NCI-H1105 (cell line): ENCODE results near the gene UGT8.
A peak's percentile ranks its signal among the peaks of the same experiment; 100 is the strongest.
"Not testable (repeated sequence)": the region's sequence is repeated elsewhere in the genome, so short reads cannot be mapped to it uniquely, and the experiment has no call there.

Source experiments
- DNase-seq: peaks from one replicate; lab custom pipeline; 2025; lab: John Stamatoyannopoulos, UW

The UGT8 gene

DNA sequence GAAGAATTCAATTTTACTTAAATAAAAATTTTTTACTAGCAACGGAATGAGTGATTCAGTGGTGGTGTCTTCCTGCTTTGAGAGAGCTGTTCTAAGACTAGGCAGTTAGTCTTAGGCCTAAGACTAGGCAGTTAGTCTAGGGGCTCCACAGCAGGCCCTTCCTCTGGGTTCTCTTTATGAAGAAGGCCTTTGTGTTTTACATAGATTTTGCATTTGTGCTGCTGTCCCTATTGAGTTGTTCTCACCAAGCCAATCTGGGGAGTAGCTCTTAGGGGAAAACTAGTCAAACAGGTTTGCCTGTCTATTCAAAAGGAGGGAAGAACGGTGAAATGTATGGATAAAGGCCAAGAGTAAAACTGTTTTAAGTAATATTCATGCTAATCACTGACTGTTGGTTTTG, 7.6 kb downstream of the UGT8 start:
- DNase-seq: peak; percentile 68

- no peak for DNase-seq
Measured at GRCh38 chr4:114607056-114607455, 8.4 kb downstream of the UGT8 start.

- DNase-seq: no peak
Measured at GRCh38 chr4:114613560-114613959, 15.0 kb downstream of the UGT8 start.

GRCh38 chr4:114615435-114615834, 16.8 kb downstream of the UGT8 start:
- DNase-seq: no peak

DNA sequence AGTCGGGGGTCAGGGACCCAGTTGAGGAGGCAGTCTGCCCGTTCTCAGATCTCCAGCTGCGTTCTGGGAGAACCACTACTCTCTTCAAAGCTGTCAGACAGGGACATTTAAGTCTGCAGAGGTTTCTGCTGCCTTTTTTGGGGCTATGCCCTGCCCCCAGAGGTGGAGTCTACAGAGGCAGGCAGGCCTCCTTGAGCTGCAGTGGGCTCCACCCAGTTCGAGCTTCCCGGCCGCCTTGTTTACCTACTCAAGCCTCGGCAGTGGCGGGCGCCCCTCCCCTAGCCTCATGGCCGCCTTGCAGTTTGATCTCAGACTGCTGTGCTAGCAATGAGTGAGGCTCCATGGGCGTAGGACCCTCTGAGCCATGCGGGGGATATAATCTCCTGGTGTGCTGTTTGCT, 17.4 kb downstream of the UGT8 start:
- not testable (repeated sequence) for DNase-seq

DNA sequence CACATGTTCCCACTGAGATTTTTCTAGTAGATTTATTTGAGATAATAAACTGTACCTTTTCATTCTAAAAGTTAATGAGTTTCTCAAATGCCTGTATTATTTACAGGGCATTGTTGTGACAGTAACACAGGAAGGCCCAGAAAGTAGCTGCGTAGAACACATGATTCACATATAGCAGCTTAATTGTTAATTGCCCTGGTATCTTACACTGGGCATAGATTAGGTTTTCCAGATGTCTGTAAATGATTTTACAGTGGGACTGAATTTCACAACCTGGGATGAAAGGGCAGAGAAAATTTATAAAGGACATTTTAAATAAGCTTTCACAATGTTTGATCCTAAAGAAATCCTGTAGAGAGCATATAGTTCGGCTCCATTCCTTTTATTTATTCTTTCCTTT, 27.6 kb downstream of the UGT8 start:
- DNase-seq: no peak

- no peak for DNase-seq
Measured at GRCh38 chr4:114636192-114636935, 37.8 kb downstream of the UGT8 start.

- no peak for DNase-seq
Measured at GRCh38 chr4:114642173-114642780, 43.7 kb downstream of the UGT8 start.

- DNase-seq: no peak
Measured at GRCh38 chr4:114649908-114650307, 51.3 kb downstream of the UGT8 start.

DNA sequence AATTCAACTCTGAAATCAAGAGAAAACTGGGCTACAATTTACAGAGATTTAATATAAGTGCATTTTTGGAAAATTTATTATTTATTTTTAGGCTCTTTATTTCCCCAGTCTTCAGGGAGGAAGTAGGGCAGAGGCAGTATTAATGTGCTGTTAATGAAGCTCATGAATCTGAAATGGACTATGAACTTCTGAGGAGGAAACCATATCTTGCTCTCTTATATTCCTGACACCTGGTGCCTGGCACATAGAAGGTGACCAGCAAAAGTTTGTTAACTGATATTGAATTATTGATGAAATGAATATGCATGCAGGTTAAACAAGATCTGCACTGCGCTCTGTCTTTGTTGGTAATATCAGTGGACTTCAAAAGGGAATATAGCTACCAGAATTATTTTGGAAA, 55.1 kb downstream of the UGT8 start:
- no peak for DNase-seq

DNA sequence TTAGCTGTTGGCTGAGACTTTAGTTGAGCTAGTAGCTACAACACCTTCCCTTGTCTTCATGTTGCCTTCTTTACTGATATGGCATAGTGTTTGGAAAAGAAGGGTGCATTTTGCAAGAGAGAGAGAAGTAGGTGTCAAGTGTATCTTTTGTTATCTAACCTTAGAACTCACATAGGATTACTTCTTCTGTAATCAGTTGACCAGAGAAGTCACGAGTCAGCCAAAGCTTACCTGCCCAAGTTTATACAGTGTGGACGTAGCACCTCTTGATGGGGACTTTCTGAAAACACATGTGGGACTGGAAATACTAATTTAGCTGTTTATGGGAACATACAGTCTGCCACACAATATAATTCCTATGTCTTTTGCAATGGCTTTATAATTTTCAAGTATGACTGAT, 56.0 kb downstream of the UGT8 start:
- no peak for DNase-seq

- no peak for DNase-seq
Measured at GRCh38 chr4:114658179-114658578, 59.6 kb downstream of the UGT8 start.

- DNase-seq: no peak
Measured at GRCh38 chr4:114658776-114659175, 60.2 kb downstream of the UGT8 start.

DNA sequence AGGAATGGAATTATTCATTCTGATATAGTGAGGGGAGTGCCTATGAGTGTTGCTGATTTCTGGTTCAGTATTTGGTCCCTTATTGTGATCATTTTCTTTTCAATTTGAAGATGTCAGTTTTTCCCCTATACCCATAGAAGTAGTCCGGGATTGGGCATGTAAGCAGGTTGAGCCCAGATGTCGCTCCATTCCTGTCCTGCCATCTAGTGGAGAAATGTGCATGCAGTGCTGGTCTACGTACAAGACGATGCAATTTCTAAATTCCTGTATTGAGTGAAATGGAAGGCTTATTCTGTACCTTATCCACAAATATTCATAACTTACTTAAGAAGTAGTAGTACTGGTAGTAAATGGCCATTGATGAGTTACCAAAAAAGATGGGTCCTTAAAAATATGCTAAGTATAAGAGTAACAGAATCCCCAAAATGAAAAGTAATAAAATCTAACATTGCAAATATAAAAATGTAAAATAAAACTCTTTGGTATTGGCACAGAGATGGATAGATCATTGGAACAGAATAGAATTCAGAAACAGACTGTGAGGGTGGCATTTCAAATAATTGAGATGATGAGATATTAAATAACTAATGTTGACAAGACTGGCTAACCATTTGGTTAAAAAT, 60.9 kb downstream of the UGT8 start:
- DNase-seq: peak; percentile 49

- DNase-seq: no peak
Measured at GRCh38 chr4:114663083-114663482, 64.5 kb downstream of the UGT8 start.

DNA sequence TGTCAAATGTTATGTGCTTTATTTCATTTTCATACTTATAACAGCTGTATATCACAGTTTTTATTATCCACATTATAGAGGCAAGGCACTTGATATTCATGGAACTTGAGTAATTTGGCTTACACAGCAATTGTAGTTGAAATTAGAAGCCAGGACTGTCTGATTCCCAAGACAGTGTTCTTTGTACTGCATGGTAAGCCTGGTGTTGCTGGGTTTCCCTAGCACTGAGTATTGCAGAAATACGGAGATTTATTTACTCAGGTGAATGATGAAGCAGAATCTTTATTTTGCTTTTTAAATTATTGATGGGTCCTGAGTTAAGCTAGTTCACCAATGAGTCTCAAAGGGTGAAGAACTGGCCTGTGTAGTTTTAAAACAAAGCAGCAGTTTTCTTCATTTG, 70.0 kb downstream of the UGT8 start:
- DNase-seq: no peak

GRCh38 chr4:114670733-114671132, 72.1 kb downstream of the UGT8 start:
- DNase-seq: not testable (repeated sequence)

- no peak for DNase-seq
Measured at GRCh38 chr4:114673306-114673705, 74.7 kb downstream of the UGT8 start.

GRCh38 chr4:114674080-114674479, 75.5 kb downstream of the UGT8 start:
- DNase-seq: no peak

DNA sequence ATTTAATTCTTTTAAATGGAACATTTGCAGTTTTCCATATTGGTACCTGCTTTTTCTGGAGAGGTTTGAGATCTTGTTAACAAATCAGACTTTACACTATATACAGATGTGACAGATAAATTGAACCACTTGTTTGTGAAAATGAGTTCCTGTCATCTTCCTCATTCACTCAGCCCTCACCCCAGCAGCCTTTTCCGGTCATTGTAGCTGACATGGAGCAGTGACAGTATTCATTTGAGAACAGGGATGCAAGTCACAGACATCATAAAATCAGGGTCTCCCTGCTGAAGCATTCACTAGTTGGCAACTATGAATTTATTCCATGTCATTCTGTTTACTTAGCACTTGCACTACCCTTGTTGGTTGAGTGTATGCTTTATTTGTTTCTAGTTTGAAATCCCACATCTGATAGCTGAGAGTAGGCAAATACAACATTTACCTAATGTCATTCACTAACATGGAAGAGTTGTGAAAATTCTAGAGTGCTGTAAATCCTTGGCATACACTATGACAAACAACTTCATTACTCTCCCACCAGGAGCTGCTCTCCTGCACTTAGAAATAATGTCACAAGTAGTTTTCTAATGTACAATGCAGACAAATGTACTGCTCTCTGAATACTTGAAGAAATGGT, 78.9 kb downstream of the UGT8 start:
- DNase-seq: no peak

- no peak for DNase-seq
Measured at GRCh38 chr4:114684462-114684861, 85.9 kb downstream of the UGT8 start.

DNA sequence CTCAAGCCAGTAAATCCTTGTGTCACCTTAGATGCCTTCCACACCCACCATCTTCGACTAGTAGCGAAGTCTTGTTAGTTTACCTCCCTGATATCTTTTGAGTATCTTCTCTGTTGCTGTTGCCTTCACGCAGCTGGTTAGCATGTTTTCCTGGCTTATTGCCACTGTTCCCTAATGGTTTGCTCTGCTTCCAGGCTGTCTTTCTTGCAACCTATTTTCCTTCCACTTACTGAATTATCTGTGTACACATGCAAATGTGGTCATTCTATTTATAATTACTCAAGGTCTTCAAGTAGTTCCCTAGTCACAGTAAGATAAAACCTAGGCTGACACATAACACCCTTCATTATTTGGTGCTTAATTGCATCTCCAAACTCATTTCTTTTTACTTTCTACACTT, 89.5 kb downstream of the UGT8 start:
- DNase-seq: peak; percentile 58

- no peak for DNase-seq
Measured at GRCh38 chr4:114690571-114690970, 92.0 kb downstream of the UGT8 start.
